ENCODE results near the gene ECHDC3.

DNA sequence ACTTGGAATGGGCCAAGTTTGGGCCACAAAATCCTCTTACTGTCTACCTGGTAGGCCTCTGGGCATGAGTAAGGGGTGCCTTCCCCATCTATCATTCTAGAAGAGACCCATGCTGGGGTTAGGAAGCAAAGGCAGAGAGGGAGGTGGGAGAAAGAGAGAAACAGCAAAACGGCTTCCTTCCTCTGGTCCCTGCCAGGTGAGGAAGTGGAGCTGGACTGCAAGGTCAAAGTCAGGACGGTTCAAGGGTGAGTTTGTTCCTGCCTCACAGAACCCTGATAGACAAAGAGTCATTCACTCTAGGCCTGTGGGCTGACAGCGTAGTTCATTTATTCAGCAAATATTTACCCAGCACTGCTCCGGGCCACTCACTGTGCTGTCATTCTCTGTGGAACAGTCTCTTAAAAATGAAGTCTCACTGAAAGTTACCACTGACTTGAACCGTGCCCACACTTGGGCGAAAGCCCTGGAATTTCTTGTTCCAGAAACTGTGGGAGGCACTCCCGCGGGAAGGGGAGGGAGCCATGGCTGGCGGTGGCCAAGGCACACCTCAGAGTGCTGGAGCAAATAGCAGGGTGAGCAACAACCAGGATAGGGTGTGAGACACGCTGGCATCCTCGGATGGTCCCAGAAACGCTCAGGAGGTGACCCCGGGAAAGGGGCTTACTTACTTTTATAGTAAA lies 26.2 kb upstream of the ECHDC3 start:
- no peak for TF ChIP-seq EZH2phosphoT487 (IDR thresholded peaks at IDR 0.05; ENCODE audit: borderline replicate concordance, low read depth, low read length)
- TF ChIP-seq, protein P1, sequence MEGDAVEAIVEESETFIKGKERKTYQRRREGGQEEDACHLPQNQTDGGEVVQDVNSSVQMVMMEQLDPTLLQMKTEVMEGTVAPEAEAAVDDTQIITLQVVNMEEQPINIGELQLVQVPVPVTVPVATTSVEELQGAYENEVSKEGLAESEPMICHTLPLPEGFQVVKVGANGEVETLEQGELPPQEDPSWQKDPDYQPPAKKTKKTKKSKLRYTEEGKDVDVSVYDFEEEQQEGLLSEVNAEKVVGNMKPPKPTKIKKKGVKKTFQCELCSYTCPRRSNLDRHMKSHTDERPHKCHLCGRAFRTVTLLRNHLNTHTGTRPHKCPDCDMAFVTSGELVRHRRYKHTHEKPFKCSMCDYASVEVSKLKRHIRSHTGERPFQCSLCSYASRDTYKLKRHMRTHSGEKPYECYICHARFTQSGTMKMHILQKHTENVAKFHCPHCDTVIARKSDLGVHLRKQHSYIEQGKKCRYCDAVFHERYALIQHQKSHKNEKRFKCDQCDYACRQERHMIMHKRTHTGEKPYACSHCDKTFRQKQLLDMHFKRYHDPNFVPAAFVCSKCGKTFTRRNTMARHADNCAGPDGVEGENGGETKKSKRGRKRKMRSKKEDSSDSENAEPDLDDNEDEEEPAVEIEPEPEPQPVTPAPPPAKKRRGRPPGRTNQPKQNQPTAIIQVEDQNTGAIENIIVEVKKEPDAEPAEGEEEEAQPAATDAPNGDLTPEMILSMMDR (conservative IDR thresholded peaks at IDR 0.05; ENCODE audit: low read length), result no peak
